22Rv1 (cell line): ENCODE data around the gene PDE6A.

Experiments used
- CTCF ChIP-seq: fragments of 450-650 bp; IDR thresholded peaks from 2 replicates; pipeline ENCODE4 v1.5.1; 2017; ENCODE audit warnings: mild to moderate bottlenecking
- ZFX ChIP-seq: fragments of 450-650 bp; IDR thresholded peaks from 2 replicates; pipeline ENCODE4 v1.6.1; 2017; ENCODE audit warnings: antibody characterized with exemption, borderline replicate concordance

GRCh38 chr5:149948993-149949392, 4.4 kb upstream of the PDE6A start:
- TF ChIP-seq CTCF, result no peak
- no peak for TF ChIP-seq ZFX
